GM13976 (cell line): Measurements from ENCODE around the gene FANCI.

Experiments used
- DNase-seq: peaks from one replicate; pipeline ENCODE4 v3.0.0; 2012; ENCODE audit warnings: low spot score
- in situ Hi-C: fragments of 300-500 bp; cut with MboI; formaldehyde crosslinking; loops from one replicate; pipeline ENCODE4 v1.12.0; 2022; ENCODE audit warnings: low sequenced_read_pairs, mixed read lengths, inconsistent platforms; ENCODE audit not compliant: unreplicated experiment
- TF ChIP-seq, protein P1 (sequence below): IDR thresholded peaks from 2 replicates; pipeline ENCODE4 v1.5.1; 2012; ENCODE audit warnings: borderline replicate concordance, mild to moderate bottlenecking; ENCODE audit not compliant: insufficient read depth; ENCODE audit errors: extremely low read depth, missing control alignments, control extremely low read depth

Gene FANCI

DNA sequence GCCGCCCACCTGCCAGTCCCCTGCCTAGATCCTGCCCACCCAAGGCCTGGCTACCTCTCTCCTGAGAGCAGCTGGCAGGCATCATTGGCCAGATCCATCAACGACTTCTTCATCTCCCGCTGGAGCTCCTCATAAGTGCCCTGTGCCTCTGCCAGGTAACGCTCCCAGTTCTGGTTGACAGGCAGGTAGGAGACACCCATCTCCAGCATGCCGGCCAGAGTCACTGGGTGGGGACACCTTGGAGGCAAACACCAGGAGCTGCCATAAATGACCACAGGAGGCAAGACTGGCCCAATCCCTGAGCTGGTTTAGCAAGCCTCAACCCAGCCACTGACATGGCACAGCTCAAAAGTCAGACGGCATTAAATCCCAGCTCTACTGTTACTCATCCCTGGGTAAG lies 83.3 kb downstream of the FANCI start:
- in situ Hi-C loops: no loop called here
- DNase-seq: no peak
- TF ChIP-seq, protein P1, sequence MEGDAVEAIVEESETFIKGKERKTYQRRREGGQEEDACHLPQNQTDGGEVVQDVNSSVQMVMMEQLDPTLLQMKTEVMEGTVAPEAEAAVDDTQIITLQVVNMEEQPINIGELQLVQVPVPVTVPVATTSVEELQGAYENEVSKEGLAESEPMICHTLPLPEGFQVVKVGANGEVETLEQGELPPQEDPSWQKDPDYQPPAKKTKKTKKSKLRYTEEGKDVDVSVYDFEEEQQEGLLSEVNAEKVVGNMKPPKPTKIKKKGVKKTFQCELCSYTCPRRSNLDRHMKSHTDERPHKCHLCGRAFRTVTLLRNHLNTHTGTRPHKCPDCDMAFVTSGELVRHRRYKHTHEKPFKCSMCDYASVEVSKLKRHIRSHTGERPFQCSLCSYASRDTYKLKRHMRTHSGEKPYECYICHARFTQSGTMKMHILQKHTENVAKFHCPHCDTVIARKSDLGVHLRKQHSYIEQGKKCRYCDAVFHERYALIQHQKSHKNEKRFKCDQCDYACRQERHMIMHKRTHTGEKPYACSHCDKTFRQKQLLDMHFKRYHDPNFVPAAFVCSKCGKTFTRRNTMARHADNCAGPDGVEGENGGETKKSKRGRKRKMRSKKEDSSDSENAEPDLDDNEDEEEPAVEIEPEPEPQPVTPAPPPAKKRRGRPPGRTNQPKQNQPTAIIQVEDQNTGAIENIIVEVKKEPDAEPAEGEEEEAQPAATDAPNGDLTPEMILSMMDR: no peak

DNA sequence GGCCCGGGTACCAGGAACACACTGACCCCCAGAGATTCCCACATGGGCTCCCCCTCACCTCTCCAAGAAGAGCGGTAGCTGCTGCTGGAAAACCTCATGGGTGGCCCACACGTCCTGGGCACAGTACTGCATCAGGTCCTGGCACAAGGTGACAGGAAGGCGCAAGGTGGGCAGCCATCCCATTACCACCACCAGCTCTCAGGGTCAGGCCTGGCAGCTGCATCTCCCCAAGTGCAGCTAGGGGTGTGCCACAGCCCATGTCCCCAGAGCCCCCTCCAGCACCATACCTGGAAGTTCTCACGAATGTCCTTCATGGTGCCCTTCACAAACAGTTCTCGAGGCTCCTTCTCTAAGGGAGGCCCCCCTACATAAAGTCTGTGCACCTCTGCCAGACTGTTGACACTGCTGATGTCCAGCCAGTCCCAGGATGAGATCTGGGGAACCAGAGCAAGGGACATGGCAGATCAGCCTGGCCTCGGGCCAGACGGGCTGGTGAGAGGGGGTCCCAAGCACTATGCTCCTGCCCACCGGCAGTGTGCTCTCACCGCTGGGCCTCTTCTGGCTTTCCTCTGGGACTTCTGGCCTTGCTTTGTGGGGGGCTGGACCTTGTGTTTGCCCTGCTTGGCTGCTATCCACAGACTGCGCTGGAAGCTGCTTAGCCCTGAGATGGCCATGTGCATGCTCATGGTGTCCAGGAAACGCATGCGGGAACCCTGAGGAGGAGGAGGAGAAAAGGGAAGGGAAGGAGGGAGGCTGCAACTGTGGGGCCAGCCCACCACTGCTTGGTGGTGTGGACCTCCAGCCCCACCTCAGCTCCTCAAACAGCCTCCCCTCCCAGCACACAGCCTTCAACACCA lies 84.8 kb downstream of the FANCI start:
- TF ChIP-seq, protein P1: no peak
- in situ Hi-C loops: no loop called here
- DNase-seq: no peak

- DNase-seq: no peak
- TF ChIP-seq, protein P1: no peak
- in situ Hi-C loops: no loop called here
These were observed 85.7 kb downstream of the FANCI start for GRCh38 chr15:89329329-89330084.

- DNase-seq: no peak
- TF ChIP-seq, protein P1: no peak
- in situ Hi-C loops: no loop called here
These were observed 86.3 kb downstream of the FANCI start for GRCh38 chr15:89330119-89330518.

GRCh38 chr15:89330881-89331595 lies 87.3 kb downstream of the FANCI start:
- TF ChIP-seq, protein P1: no peak
- in situ Hi-C loops: no loop called here
- no peak for DNase-seq

GRCh38 chr15:89332446-89332845 lies 88.7 kb downstream of the FANCI start:
- in situ Hi-C loops: no loop called here
- DNase-seq: no peak
- TF ChIP-seq, protein P1: peak; percentile 26
